K562 (cell line): ENCODE measurements around the gene C11orf54. TPM values are rescaled to one million over a fixed set of nuclear protein-coding genes. Genes with fewer than 3 reads are reported as not detected.
A peak's percentile ranks its signal among the peaks of the same experiment; 100 is the strongest.

Experiments
- BCL6 ChIP-seq: fragments of 250-450 bp; sonication (Bioruptor Pico); IDR thresholded peaks from 2 replicates; pipeline ENCODE4 v1.4.0; 2020
- RAD51 ChIP-seq: fragments of 450-650 bp; IDR thresholded peaks from 2 replicates; pipeline ENCODE4 v1.7.1; 2016; ENCODE audit warnings: low read depth, mild to moderate bottlenecking, borderline replicate concordance
- RNF2 ChIP-seq: sonication (generic); IDR thresholded peaks from 2 replicates; pipeline ENCODE4 v1.6.1; 2016
- SIN3A ChIP-seq, 2 experiments: fragments of 150-350 bp in 1 of 2; IDR thresholded peaks; 2 replicates each; pipeline ENCODE4 v1.6.1; 2011 to 2016; ENCODE audit warnings: borderline replicate concordance in 2 of 2, low read depth in 2 of 2, low read length in 2 of 2, mild to moderate bottlenecking in 2 of 2, moderate library complexity in 2 of 2; ENCODE audit not compliant: control insufficient read depth in 1 of 2
- SNRNP70 ChIP-seq: fragments of 200-400 bp; formaldehyde crosslinking; optimal IDR thresholded peaks from 2 replicates; pipeline ENCODE3; 2017; ENCODE audit warnings: low read depth, low read length
- SRF ChIP-seq, 2 experiments: fragments of 250-450, 450-650 bp in 1 of 2; sonication (Bioruptor Pico) in 1 of 2; sonication (generic) in 1 of 2; formaldehyde crosslinking; IDR thresholded peaks; 2 replicates each; pipeline versions ENCODE4 v1.5.0 to v1.5.1; 2020 to 2022; ENCODE audit warnings: mild to moderate bottlenecking in 1 of 2, missing genetic modification reagents in 1 of 2
- TEAD1 ChIP-seq, 2 experiments: fragments of 450-650 bp in 1 of 2; sonication (generic) in 1 of 2; formaldehyde crosslinking; IDR thresholded peaks; 2 replicates each; pipeline versions ENCODE4 v1.4.0 to v1.8.0; 2020 to 2022; ENCODE audit warnings: mild to moderate bottlenecking in 2 of 2, missing genetic modification reagents in 1 of 2
- THRAP3 ChIP-seq: fragments of 450-650 bp; IDR thresholded peaks from 2 replicates; pipeline ENCODE4 v1.6.1; 2016; ENCODE audit warnings: mild to moderate bottlenecking, inconsistent platforms, borderline replicate concordance
- TSC22D4 ChIP-seq: fragments of 450-650 bp; IDR thresholded peaks from 2 replicates; pipeline ENCODE4 v1.6.1; 2016; ENCODE audit warnings: missing genetic modification characterization, missing biosample characterization, control low read depth
- polyA plus RNA-seq, 8 experiments: library from polyadenylated mRNA; depleted of rRNA in 4 of 8; stranded (reverse) in 5 of 8; unstranded in 3 of 8; fragments of >200 nt; fragmentation: Nextera tagmentation in 2 of 8; fragmentation: Illumina TruSeq in 1 of 8; extraction: Ambion mirVana in 2 of 8; extraction: Trizol in 1 of 8; gene quantifications; 2 replicates each; pipeline versions ENCODE4 v1.2.1 to v1.2.3, GENCODE V29; 2011 to 2014; ENCODE audit warnings: inconsistent platforms in 1 of 8, missing spikeins in 1 of 8
- total RNA-seq, 7 experiments: library from RNA; depleted of rRNA in 6 of 7; stranded (reverse); fragments of >200 nt in 6 of 7; fragmentation: Illumina TruSeq in 2 of 7; extraction: Trizol in 2 of 7; gene quantifications; 2 replicates each; pipeline versions ENCODE4 v1.2.1 to v1.2.3, GENCODE V29; 2011 to 2021; ENCODE audit warnings: low replicate concordance in 1 of 7
- TF ChIP-seq, protein P1 (sequence below): fragments of 450-650 bp; IDR thresholded peaks from 2 replicates; pipeline ENCODE4 v1.6.1; 2017; ENCODE audit warnings: antibody characterized with exemption, mild to moderate bottlenecking
- TF ChIP-seq, protein P2 (sequence below): fragments of 450-650 bp; IDR thresholded peaks from 2 replicates; pipeline ENCODE4 v1.6.1; 2016; ENCODE audit warnings: borderline replicate concordance

C11orf54 gene
- total and polyA plus RNA-seq, 9 of the 15 experiments (the other 6 are each of a cell fraction or from before 2014, with no cell fraction given) = 13.4 to 33.0 (median 23.1) TPM

GRCh38 chr11:93740730-93741093, 760 bp upstream of the C11orf54 start (continued):
- TF ChIP-seq, protein P1, sequence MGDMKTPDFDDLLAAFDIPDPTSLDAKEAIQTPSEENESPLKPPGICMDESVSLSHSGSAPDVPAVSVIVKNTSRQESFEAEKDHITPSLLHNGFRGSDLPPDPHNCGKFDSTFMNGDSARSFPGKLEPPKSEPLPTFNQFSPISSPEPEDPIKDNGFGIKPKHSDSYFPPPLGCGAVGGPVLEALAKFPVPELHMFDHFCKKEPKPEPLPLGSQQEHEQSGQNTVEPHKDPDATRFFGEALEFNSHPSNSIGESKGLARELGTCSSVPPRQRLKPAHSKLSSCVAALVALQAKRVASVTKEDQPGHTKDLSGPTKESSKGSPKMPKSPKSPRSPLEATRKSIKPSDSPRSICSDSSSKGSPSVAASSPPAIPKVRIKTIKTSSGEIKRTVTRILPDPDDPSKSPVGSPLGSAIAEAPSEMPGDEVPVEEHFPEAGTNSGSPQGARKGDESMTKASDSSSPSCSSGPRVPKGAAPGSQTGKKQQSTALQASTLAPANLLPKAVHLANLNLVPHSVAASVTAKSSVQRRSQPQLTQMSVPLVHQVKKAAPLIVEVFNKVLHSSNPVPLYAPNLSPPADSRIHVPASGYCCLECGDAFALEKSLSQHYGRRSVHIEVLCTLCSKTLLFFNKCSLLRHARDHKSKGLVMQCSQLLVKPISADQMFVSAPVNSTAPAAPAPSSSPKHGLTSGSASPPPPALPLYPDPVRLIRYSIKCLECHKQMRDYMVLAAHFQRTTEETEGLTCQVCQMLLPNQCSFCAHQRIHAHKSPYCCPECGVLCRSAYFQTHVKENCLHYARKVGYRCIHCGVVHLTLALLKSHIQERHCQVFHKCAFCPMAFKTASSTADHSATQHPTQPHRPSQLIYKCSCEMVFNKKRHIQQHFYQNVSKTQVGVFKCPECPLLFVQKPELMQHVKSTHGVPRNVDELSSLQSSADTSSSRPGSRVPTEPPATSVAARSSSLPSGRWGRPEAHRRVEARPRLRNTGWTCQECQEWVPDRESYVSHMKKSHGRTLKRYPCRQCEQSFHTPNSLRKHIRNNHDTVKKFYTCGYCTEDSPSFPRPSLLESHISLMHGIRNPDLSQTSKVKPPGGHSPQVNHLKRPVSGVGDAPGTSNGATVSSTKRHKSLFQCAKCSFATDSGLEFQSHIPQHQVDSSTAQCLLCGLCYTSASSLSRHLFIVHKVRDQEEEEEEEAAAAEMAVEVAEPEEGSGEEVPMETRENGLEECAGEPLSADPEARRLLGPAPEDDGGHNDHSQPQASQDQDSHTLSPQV = peak; percentile 69; the same call in 1 of the 2 replicates
- 0 out of 4 replicates have a peak, but pooled peaks of 1 of the 2 experiments have one; percentile 14 for TF ChIP-seq SRF (CRISPR knock-in tag; IDR thresholded peaks at IDR 0.05)
- TF ChIP-seq, protein P2, sequence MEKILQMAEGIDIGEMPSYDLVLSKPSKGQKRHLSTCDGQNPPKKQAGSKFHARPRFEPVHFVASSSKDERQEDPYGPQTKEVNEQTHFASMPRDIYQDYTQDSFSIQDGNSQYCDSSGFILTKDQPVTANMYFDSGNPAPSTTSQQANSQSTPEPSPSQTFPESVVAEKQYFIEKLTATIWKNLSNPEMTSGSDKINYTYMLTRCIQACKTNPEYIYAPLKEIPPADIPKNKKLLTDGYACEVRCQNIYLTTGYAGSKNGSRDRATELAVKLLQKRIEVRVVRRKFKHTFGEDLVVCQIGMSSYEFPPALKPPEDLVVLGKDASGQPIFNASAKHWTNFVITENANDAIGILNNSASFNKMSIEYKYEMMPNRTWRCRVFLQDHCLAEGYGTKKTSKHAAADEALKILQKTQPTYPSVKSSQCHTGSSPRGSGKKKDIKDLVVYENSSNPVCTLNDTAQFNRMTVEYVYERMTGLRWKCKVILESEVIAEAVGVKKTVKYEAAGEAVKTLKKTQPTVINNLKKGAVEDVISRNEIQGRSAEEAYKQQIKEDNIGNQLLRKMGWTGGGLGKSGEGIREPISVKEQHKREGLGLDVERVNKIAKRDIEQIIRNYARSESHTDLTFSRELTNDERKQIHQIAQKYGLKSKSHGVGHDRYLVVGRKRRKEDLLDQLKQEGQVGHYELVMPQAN = peak; percentile 82; the same call in 1 of the 2 replicates
- TF ChIP-seq THRAP3 = 0 out of 2 replicates have a peak, but pooled peaks have one; percentile 2
- peak in 1 of 2 experiments; percentile 40; a peak in 2 of 4 replicates for TF ChIP-seq TEAD1 (CRISPR knock-in tag; IDR thresholded peaks at IDR 0.05)
- no peak for TF ChIP-seq TSC22D4 (tag)
- TF ChIP-seq SNRNP70 = peak; percentile 96
- TF ChIP-seq BCL6 (CRISPR knock-in tag) = 0 out of 2 replicates have a peak, but pooled peaks have one; percentile 48
- TF ChIP-seq RNF2 = peak; percentile 11; the same call in 1 of the 2 replicates
- peak; percentile 33; the same call in 1 of the 2 replicates for TF ChIP-seq RAD51
- peak; percentile 41 to 86; a peak in 2 of 4 replicates for TF ChIP-seq SIN3A (IDR thresholded peaks at IDR 0.05; ENCODE audit: borderline replicate concordance in 2 of 2, control insufficient read depth in 1 of 2, low read depth in 2 of 2, low read length in 2 of 2)
- TF ChIP-seq, all 486 proteins: peak for 31
